Activated T-cell treated with anti-CD3 and anti-CD28 coated beads, Interleukin-2, amount 50 U/mL, for 48 hours (primary cell): Measurements from ENCODE around the gene SERINC4.
"Not testable (repeated sequence)": the region's sequence is repeated elsewhere in the genome, so short reads cannot be mapped to it uniquely, and the experiment has no call there.

Source experiments
- DNase-seq, 2 experiments: peaks; one replicate each; pipeline ENCODE4 v3.0.0-alpha.2; 2020

The SERINC4 gene

GRCh38 chr15:43799945-43800285 lies at the start of gene SERINC4:
Gene SERINC4 (minus strand): TSS chr15:43800220. CDS start chr15:43799986, 234 bp downstream.
- no peak for DNase-seq

- DNase-seq = no peak
Observed at GRCh38 chr15:43845421-43845820, 45.4 kb upstream of the SERINC4 start.

- not testable (repeated sequence) for DNase-seq
Observed at GRCh38 chr15:43832485-43832884, 32.5 kb upstream of the SERINC4 start.

- DNase-seq = not testable (repeated sequence)
Observed at GRCh38 chr15:43831519-43832052, 31.6 kb upstream of the SERINC4 start.

- DNase-seq = not testable (repeated sequence)
Observed at GRCh38 chr15:43830691-43831275, 30.8 kb upstream of the SERINC4 start.

DNA sequence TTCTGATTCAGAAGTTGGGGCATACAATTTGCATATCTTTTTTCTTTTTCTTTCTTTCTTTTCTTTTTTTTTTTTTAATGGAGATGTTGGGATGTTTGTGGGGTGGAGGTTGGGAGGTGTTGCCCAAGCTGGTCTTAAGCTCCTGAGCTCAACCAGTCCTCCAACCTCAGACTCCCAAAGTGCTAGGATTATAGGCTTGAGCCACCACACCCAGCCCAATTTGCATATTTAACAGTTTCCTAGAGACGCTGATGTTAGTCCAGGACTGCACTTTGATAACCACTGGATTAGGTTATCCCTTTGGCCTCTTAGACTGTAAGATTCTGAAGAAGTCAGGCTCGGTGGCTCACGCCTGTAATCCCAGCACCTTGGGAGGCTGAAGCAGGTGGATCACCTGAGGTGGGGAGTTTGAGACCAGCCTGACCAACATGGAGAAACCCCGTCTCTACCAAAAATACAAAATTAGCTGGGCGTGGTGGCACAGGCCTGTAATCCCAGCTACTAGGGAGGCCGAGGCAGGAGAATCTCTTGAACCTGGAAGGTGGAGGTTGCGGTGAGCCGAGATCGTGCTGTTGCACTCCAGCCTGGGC lies 30.0 kb upstream of the SERINC4 start:
- not testable (repeated sequence) for DNase-seq

DNA sequence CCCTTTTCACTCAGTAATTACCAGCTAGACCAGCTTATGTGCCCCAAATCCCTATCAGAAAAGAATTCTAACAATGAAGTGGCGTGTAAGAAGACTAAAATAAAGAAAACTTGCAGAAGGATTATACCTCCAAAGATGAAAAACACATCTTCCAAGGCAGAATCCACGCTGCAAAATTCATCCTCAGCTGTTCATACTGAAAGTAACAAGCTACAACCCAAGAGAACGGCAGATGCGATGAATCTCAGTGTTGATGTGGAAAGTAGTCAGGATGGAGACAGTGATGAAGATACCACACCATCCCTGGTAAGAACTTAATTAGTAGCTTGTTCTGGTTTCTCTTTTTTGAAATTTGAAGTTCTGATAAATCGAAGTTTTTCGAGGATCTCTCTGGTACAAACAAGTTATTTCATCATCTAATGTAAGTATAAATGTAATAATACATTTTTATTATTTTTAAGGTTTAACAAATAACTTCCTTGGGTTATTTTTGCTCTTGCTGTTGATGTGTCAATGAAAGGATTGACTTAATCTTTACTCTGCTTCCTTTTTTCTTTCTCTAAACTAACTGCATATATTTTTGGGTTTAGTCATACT lies 28.1 kb upstream of the SERINC4 start:
- DNase-seq = no peak

GRCh38 chr15:43826508-43827341 lies 26.7 kb upstream of the SERINC4 start, which contains the start of gene WDR76:
Gene WDR76 (plus strand): TSS chr15:43827002. CDS start chr15:43827033, 31 bp downstream.
- DNase-seq = peak; percentile 87 to 91

DNA sequence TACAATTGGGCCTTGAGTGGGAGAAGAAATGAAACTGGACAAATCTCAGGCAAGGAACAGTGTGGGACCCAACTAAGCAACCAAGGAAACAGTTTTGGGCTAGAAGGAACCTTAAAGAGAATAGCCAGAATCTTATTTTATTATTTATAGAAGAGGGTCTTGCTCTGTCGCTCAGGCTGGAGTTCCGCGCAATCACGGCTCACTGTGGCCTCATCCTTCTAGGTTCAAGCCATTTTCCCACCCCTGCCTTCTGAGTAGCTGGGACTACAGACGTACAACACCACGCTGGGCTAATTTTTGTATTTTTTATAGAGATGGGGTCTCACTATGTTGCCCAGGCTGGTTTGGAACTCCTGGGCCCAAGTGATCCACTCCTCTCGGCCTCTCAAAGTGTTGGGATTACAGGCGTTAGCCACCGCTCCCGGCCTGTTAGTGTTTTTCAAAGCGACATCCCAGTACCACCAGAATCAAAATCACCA lies 26.0 kb upstream of the SERINC4 start:
- no peak for DNase-seq

DNA sequence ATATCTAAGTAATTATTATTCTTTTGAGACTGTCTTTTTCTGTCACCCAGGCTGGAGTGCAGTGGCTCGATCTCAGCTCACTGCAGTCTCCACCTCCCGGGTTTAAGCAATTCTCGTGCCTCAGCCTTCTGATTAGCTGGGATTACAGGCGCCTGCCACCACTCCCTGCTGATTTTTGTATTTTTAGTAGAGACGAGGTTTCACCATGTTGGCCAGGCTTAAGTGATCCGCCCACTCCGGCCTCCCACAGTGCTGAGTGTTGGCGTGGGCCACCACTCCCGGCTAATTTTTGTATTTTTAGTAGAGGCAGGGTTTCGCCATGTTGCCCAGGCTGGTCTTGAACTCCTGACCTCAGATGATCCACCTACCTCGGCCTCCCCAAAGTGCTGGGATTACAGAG lies 25.3 kb upstream of the SERINC4 start:
- not testable (repeated sequence) for DNase-seq

GRCh38 chr15:43824302-43825246 lies 24.6 kb upstream of the SERINC4 start, which contains the start of gene MFAP1:
Gene MFAP1 (minus strand): TSS chr15:43824690. CDS start chr15:43824569, 121 bp downstream.
- DNase-seq = peak; percentile 89 to 91

DNA sequence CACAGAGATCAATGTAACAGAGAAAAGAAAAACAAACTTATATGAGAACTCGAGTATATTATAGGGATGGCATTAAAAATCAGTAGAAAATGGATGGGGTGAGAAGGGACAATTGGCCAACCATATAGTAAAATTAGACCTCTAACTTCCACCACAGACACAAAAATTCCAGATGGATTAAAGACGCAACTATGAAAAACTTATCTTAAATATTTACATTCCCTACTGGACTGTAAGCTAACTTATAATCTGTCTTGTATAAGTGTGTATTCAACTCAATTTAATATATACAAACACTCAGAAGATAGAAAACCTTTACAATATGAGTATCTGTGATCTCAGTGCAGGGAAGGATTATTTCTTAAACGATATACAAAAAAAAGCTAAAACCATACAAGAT lies 21.5 kb upstream of the SERINC4 start:
- DNase-seq = no peak

DNA sequence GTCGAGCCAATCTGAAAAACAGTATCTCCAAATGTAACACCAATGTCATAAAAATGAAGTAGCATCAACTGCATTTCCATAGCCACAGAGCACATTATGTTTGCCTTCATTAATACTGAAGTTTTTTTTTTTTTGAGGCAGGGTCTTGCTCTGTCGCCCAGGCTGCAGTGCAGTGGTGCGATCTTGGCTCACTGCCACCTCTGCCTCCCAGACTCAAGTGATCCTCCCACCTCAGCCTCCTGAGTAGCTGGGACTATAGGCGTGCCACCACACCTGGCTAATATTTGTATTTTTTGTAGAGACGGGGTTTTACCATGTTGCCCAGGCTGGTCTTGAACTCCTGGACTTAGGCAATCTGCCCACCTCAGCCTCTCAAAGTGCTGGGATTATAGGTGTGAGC lies 15.0 kb upstream of the SERINC4 start:
- DNase-seq = not testable (repeated sequence)

DNA sequence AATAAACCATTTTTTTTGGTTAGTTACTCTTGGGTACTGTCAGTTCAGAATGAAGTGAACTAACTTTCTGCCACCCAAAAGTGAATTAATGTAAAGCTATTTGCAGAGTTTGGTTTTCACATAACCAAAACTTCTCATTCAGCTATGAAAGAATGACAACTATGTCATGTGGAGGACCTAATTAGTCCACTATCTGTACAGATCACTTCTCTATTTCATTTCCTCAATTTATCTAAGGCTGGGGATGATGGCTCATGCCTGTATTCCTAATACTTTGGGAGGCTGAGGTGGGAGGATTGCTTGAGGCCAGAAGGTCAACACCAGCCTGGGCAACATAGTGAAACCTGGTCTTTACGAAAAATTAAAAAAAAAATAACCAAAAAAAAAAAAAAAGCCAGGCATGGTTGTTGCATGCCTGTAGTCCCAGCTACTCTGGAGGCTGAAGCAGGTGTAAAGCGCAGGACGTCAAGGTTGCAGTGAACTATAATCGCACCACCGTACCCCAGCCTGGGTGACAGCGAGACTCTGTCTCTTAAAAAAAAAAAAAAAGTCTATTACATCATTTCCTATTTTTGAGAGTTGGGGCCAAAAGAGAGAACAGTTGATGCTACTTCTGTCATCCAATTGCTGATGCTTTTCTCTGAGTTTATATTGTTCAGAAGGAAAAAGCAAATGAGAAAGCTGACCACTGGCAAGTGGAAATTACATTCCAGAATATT lies 9.1 kb upstream of the SERINC4 start:
- no peak for DNase-seq

- DNase-seq = no peak
Observed at GRCh38 chr15:43808435-43808950, 8.5 kb upstream of the SERINC4 start.

- DNase-seq = not testable (repeated sequence)
Observed at GRCh38 chr15:43802676-43803075, 2.7 kb upstream of the SERINC4 start.

DNA sequence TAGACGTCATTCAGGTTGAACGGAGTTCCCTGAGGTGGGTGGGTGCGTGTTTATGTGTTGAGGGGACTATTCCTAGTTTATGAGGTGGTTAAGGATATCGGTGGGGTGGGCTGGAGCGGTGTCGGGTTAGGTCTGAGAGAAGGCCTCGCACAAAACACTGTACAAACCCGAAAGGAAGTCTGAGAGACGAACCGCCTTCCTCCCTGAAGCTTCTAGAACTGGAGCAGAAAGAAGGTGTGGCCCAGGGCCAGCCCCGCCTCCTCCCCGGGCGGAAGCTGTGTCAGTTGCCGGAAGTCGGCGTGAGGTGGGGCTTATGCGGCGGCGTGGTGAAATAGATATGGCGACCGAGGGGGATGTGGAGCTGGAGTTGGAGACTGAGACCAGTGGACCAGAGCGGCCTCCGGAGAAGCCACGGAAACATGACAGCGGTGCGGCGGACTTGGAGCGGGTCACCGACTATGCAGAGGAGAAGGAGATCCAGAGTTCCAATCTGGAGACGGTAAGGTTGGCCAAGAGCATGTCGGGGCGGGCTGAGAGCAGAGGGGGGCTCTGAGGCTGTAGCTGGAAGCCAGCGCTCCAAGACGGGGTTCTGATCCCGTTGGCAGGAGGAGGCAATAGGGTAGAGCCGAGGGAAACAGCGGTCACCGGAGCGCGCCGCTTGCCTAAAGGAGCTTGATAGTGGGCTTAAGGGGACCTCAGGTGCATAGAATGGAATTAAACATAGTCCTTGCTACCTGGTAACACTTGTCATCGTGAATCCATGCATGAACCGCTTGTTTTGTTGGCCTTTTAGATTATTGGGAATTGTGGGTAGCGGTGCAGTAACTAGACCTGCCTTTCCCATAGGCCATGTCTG lies 494 bp upstream of the SERINC4 start, which contains the start of gene HYPK:
Gene HYPK (plus strand): TSS at position 314 of the 856 bp plus-strand sequence. CDS start 24 bp downstream, at position 338.
- peak; percentile 89 to 94 for DNase-seq

GRCh38 chr15:43799209-43799944 lies 643 bp downstream of the SERINC4 start:
- no peak for DNase-seq

DNA sequence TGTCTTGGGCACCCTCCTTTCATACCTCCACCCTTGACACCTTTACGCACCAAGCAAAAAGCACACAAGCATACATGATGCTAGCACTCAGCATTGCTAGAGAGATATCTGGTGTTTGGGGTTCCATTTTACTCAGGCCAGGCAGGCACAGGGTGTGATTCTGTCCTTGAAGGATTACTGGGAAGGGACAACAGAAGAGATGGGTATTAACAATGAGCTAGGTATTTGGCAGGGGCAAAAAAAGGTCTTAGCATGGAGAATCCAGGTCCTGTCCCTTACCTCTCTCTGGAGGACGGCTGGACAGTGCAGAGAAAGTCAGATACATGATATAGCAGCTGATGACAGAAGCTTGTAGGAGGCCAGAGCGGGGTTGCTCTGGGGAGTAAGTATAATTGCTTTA lies 3.5 kb downstream of the SERINC4 start:
- no peak for DNase-seq
